Natural killer cell (primary cell): Measurements from ENCODE around the gene WDTC1. TPM values are rescaled to one million over a fixed set of nuclear protein-coding genes. Genes with fewer than 3 reads are reported as not detected.
"Not testable (repeated sequence)": the region's sequence is repeated elsewhere in the genome, so short reads cannot be mapped to it uniquely, and the experiment has no call there.

Experiments
- ATAC-seq, 3 donors: fragments of 150-1000 bp in 2 of 3; fragments of 200-7000 bp in 1 of 3; cut with Tn5 transposase; 1 replicate in 1 of 3; 2 replicates in 2 of 3; pipeline ENCODE4 v1.10.0; 2021; ENCODE audit warnings: mild to moderate bottlenecking in 2 of 3, moderate library complexity in 2 of 3
- DNase-seq, 2 donors: peaks; one replicate each; pipeline versions ENCODE4 v3.0.0 to v3.0.0-alpha.2; 2013 to 2021; ENCODE audit warnings: mixed read lengths in 1 of 2
- H3K27ac ChIP-seq: one replicate; pipeline ENCODE4 v1.5.1; 2013; ENCODE audit warnings: mild to moderate bottlenecking, low read length
- H3K27me3 ChIP-seq: one replicate; pipeline ENCODE4 v1.6.1; 2013; ENCODE audit warnings: low read length; ENCODE audit not compliant: control insufficient read depth, insufficient read depth
- H3K36me3 ChIP-seq: one replicate; pipeline ENCODE4 v1.6.1; 2013; ENCODE audit warnings: low read length; ENCODE audit not compliant: control insufficient read depth, insufficient read depth
- H3K4me1 ChIP-seq: one replicate; pipeline ENCODE4 v1.6.1; 2013; ENCODE audit warnings: low read length; ENCODE audit not compliant: control insufficient read depth, insufficient read depth
- H3K4me3 ChIP-seq: one replicate; pipeline ENCODE4 v1.5.1; 2013; ENCODE audit warnings: low read length
- H3K9me3 ChIP-seq: one replicate; pipeline ENCODE4 v1.6.1; 2013; ENCODE audit warnings: low read length; ENCODE audit not compliant: control insufficient read depth, insufficient read depth
- H3K27ac Mint-ChIP-seq, 2 donors: one replicate each; pipeline ENCODE4 v1.8.0; 2022; ENCODE audit warnings: mild to moderate bottlenecking in 2 of 2, mixed read lengths in 2 of 2, moderate library complexity in 1 of 2
- H3K27me3 Mint-ChIP-seq, 2 donors: one replicate each; pipeline ENCODE4 v1.8.0; 2022; ENCODE audit warnings: low read depth in 2 of 2, mixed read lengths in 2 of 2
- H3K36me3 Mint-ChIP-seq: one replicate; pipeline ENCODE4 v1.8.0; 2022; ENCODE audit warnings: mixed read lengths
- H3K4me1 Mint-ChIP-seq, 2 donors: one replicate each; pipeline ENCODE4 v1.8.0; 2022; ENCODE audit warnings: mixed read lengths in 2 of 2
- H3K4me3 Mint-ChIP-seq: one replicate; pipeline ENCODE4 v1.8.0; 2022; ENCODE audit warnings: mild to moderate bottlenecking, moderate library complexity, mixed read lengths
- H3K9me3 Mint-ChIP-seq, 2 donors: one replicate each; pipeline ENCODE4 v1.8.0; 2022; ENCODE audit warnings: mixed read lengths in 2 of 2
- WGBS: methylation state at CpG from one replicate; pipeline ENCODE4 v1.1.7; 2013; ENCODE audit warnings: missing lambda C conversion rate; ENCODE audit not compliant: insufficient coverage; 5-methylcytosine and 5-hydroxymethylcytosine counted together
- intact Hi-C: fragments of 100-400 bp; cut with micrococcal nuclease; formaldehyde crosslinking; loops from one replicate; pipeline ENCODE4 v1.14.2; 2022
- total RNA-seq, 4 donors: library from RNA; stranded (reverse); fragments of 120-200 nt in 1 of 4; gene quantifications; one replicate each; pipeline versions ENCODE4 v1.2.3 to v1.2.4, GENCODE V29; 2013 to 2022
- TF ChIP-seq, protein P1 (sequence below): fragments of 200-600 bp; IDR thresholded peaks from one replicate; pipeline ENCODE4 v1.8.0; 2022; ENCODE audit warnings: antibody characterized with exemption

WDTC1 gene
- total RNA-seq, 3 donors from 2014 or later (not counting 1 experiment from before 2014, with no cell fraction given) = 68.9 to 82.0 (median 81.7) TPM

DNA sequence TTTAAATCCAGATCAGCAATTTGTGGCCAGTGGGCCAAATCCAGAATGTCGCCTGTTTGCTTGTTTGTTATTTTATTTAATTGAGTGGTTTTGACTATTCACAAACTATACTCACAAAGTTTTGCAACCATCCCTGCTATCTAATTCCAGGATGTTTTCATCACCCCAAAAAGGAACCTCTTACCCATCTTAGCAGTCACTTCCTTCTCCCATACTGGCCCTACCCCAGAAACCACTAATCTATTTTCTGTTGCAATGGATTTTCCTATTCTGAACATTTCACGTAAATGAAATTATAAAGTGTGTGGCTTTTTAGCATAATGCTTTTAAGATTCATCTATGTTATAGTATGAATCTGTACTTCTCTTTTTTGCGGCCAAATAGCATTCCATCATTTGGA lies 41.3 kb downstream of the WDTC1 start:
- DNase-seq (no peak), ATAC-seq (no peak)
- no CpG with 5 or more reads among the region's 3 CpGs for WGBS
- Mint-ChIP-seq H3K4me1 (peaks cover 17 to 21% of the 10 kb centered on the region in 2 donors), H3K27ac (peak overlapping the region in 1 of 2 donors; percentile 34), H3K9me3 (no peaks in the 10 kb centered on the region), H3K4me3 (no peak overlapping the region), H3K27me3 (no peaks in the 10 kb centered on the region), H3K36me3 (no peaks in the 10 kb centered on the region)
- Histone ChIP-seq H3K4me3 (no peak overlapping the region), H3K27me3 (no peaks in the 10 kb centered on the region), H3K9me3 (no peaks in the 10 kb centered on the region), H3K4me1 (no peaks in the 10 kb centered on the region), H3K27ac (no peak overlapping the region), H3K36me3 (peaks cover 10% of the 10 kb centered on the region)
- intact Hi-C loops = no loop called here
- TF ChIP-seq, protein P1, sequence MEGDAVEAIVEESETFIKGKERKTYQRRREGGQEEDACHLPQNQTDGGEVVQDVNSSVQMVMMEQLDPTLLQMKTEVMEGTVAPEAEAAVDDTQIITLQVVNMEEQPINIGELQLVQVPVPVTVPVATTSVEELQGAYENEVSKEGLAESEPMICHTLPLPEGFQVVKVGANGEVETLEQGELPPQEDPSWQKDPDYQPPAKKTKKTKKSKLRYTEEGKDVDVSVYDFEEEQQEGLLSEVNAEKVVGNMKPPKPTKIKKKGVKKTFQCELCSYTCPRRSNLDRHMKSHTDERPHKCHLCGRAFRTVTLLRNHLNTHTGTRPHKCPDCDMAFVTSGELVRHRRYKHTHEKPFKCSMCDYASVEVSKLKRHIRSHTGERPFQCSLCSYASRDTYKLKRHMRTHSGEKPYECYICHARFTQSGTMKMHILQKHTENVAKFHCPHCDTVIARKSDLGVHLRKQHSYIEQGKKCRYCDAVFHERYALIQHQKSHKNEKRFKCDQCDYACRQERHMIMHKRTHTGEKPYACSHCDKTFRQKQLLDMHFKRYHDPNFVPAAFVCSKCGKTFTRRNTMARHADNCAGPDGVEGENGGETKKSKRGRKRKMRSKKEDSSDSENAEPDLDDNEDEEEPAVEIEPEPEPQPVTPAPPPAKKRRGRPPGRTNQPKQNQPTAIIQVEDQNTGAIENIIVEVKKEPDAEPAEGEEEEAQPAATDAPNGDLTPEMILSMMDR = no peak

DNA sequence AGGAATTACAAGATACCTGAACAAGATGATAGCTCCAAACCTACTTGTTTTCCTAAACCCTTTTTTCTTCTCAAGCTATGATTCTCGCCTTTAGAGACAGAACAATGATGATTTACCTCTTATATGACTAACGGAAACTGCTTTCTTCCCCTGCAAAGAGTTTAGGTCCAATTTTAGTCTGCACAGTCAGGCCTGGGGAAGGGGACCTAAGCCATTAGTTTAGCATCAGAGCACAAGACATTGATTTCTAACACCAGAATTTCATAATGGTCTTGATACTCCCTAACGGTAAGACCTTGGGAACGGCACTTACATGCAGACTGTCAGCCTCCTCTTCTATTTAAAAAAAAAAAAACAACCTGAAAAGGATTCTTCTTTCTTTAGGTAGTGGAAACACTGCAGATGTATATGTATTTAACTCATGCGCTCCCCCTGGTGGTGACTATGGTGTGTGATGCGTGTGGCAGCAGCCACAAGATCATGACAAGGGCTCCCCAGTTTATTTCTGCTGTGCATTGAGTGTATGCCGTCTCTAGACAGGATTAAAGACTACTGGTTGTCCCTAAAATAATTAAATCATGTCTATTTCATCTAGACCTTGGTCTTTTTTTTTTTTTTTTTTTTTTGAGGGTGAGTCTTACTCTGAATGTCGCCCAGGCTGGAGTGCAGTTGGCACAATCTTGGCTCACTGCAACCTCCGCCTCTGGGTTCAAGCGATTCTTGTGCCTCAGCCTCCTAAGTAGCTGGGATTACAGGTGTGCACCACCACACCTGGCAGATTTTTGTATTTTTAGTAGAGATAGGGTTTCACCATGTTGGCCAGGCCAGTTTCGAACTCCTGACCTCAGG lies 50.2 kb downstream of the WDTC1 start:
- no peak overlapping the region for H3K4me3 Mint-ChIP-seq
- H3K9me3 ChIP-seq = no peaks in the 10 kb centered on the region
- H3K36me3 ChIP-seq = peaks cover 36% of the 10 kb centered on the region
- peak; percentile 93 to 99 (median 97) for ATAC-seq
- intact Hi-C loops = loop anchor here (1.0 to 2.0 kb wide), 3 partner anchors 86 to 240 kb away; no protein-coding TSS in a partner anchor
- peak overlapping the region in 1 of 2 donors; percentile 18 for H3K27ac Mint-ChIP-seq
- 63% methylated on average over 7 of the region's 11 CpGs for WGBS
- TF ChIP-seq, protein P1 = peak; percentile 85
- no peaks in the 10 kb centered on the region for H3K4me1 ChIP-seq
- peak; percentile 80 to 93 for DNase-seq
- no peaks in the 10 kb centered on the region for H3K27me3 Mint-ChIP-seq
- H3K4me1 Mint-ChIP-seq = peaks cover 0 to 4% of the 10 kb centered on the region in 2 donors
- no peak overlapping the region for H3K27ac ChIP-seq
- no peaks in the 10 kb centered on the region for H3K9me3 Mint-ChIP-seq
- no peaks in the 10 kb centered on the region for H3K36me3 Mint-ChIP-seq
- no peaks in the 10 kb centered on the region for H3K27me3 ChIP-seq
- no peak overlapping the region for H3K4me3 ChIP-seq

DNA sequence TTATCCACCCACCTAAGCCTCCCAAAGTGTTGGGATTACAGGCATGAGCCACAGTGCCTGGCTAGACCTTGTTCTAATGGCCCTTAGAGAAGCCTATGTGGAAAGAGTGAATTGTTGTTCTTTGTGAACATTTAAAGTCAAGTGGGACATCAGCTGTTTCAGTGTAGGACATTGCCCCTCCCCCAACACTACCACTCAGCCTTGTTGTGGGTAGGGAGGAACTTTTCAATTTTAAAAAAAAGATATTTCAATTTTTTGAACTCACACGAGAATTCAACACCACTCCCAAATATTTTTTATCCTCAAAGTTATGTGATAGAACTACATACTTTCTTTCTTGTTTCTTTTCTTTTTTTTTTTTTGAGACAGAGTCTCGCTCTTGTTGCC lies 50.8 kb downstream of the WDTC1 start:
- Histone ChIP-seq H3K27me3 (no peaks in the 10 kb centered on the region), H3K4me3 (no peak overlapping the region), H3K9me3 (no peaks in the 10 kb centered on the region), H3K4me1 (no peaks in the 10 kb centered on the region), H3K36me3 (peaks cover 40% of the 10 kb centered on the region), H3K27ac (no peak overlapping the region)
- intact Hi-C loops = loop anchor here (2.0 kb wide), 1 partner anchor 240 kb away; no protein-coding TSS in a partner anchor
- no peaks in the 10 kb centered on the region for H3K9me3 Mint-ChIP-seq
- no peak overlapping the region for H3K4me3 Mint-ChIP-seq
- ATAC-seq (no peak), DNase-seq (no peak)
- H3K4me1 Mint-ChIP-seq = peaks cover 0 to 4% of the 10 kb centered on the region in 2 donors
- TF ChIP-seq, protein P1 = no peak
- WGBS = 76% methylated on average over 2 of the region's 2 CpGs
- no peak overlapping the region for H3K27ac Mint-ChIP-seq
- no peaks in the 10 kb centered on the region for H3K27me3 Mint-ChIP-seq
- no peaks in the 10 kb centered on the region for H3K36me3 Mint-ChIP-seq

DNA sequence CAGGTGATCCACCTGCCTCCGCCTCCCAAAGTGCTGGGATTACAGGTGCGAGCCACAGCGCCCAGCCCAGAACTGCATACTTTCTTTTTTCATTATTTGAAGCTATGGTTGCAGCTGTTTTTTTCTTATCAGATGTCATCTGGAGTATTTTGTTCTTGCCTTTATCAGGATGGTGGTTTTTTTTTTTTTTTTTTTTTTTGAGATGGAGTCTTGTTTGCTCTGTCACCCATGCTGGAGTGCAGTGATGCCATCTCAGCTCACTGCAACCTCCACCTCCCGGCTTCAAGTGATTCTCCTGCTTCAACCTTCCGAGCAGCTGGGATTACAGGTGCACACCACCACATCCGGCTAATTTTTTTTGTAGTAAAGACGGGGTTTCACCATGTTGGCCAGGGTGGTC lies 51.4 kb downstream of the WDTC1 start:
- H3K27me3 Mint-ChIP-seq, H3K4me3 ChIP-seq, H3K27ac ChIP-seq, H3K36me3 Mint-ChIP-seq, H3K9me3 Mint-ChIP-seq, H3K9me3 ChIP-seq, H3K27me3 ChIP-seq, H3K4me1 ChIP-seq, DNase-seq, H3K4me1 Mint-ChIP-seq, ATAC-seq, H3K4me3 Mint-ChIP-seq, H3K27ac Mint-ChIP-seq: not testable (repeated sequence)
- 98% methylated on average over 7 of the region's 7 CpGs for WGBS
- peaks cover 46% of the 10 kb centered on the region for H3K36me3 ChIP-seq
- intact Hi-C loops = loop anchor here (2.0 kb wide), 1 partner anchor 241 kb away; no protein-coding TSS in a partner anchor

DNA sequence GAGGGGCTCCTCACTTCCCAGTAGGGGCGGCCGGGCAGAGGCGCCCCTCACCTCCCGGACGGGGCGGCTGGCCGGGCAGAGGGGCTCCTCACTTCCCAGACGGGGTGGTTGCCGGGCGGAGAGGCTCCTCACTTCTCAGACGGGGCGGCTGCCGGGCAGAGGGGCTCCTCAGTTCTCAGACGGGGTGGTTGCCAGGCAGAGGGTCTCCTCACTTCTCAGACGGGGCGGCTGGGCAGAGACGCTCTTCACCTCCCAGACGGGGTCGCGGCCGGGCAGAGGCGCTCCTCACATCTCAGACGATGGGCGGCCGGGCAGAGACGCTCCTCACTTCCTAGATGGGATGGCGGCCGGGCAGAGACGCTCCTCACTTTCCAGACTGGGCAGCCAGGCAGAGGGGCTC lies 54.7 kb downstream of the WDTC1 start:
- H3K9me3 ChIP-seq, H3K4me3 Mint-ChIP-seq, DNase-seq, H3K27ac ChIP-seq, ATAC-seq, intact Hi-C loops, H3K4me3 ChIP-seq, H3K27me3 ChIP-seq, H3K27ac Mint-ChIP-seq, H3K4me1 Mint-ChIP-seq, H3K27me3 Mint-ChIP-seq, H3K9me3 Mint-ChIP-seq, H3K36me3 Mint-ChIP-seq, H3K4me1 ChIP-seq: not testable (repeated sequence)
- 96% methylated on average over 21 of the region's 29 CpGs for WGBS
- H3K36me3 ChIP-seq = peaks cover 55% of the 10 kb centered on the region
